Measurements from ENCODE around the gene LTF. TPM values are rescaled to one million over a fixed set of nuclear protein-coding genes. Genes with fewer than 3 reads are reported as not detected.
A peak's percentile ranks its signal among the peaks of the same experiment; 100 is the strongest.

The LTF gene
- total and polyA plus RNA-seq, 9 of the 15 experiments (the other 6 are each of a cell fraction or from before 2014, with no cell fraction given), result 0.07 TPM; not detected in 8

DNA sequence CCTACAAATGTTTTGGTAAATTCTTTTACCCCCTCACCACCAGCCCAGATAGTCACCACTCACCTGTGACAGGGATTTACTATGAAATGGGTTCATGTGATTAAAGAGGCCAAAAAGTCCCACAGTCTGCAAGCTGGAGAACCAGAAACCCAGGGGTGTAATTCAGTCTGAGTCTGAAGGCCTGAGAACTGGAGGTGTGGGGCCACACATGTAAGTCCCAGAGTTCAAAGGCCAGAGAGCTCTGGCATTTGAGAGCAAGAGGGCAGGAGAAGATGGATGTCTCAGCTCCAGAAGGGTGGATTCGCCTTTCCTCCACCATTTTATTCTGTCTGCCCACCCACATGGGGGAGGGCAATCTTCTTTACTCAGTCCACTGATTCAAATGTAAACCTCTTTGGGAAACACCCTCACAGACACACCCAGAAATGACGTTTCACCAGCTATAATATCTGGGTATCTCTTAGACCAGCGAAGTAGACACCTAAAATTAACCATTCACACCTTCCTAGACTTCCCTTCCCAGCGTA is 45.0 kb upstream of the LTF start (continued):
- no peak for TF ChIP-seq FOXJ2 (tag; IDR thresholded peaks at IDR 0.05)
- peak; percentile 24; the same call in 1 of the 2 replicates for TF ChIP-seq PHF8 (IDR thresholded peaks at IDR 0.05; ENCODE audit: borderline replicate concordance, low read length)
- no peak for TF ChIP-seq NFIC (IDR thresholded peaks at IDR 0.05)
- TF ChIP-seq STAT5B (CRISPR knock-in tag; IDR thresholded peaks at IDR 0.05), result no peak
- 0 out of 2 replicates have a peak, but pooled peaks have one; percentile 2 for TF ChIP-seq CBFA2T2 (conservative IDR thresholded peaks at IDR 0.05)
- peak; percentile 34; the same call in 1 of the 2 replicates for TF ChIP-seq SMARCA5 (IDR thresholded peaks at IDR 0.05)
- no peak for TF ChIP-seq CEBPB (tag; IDR thresholded peaks at IDR 0.05)
- TF ChIP-seq, protein P1, sequence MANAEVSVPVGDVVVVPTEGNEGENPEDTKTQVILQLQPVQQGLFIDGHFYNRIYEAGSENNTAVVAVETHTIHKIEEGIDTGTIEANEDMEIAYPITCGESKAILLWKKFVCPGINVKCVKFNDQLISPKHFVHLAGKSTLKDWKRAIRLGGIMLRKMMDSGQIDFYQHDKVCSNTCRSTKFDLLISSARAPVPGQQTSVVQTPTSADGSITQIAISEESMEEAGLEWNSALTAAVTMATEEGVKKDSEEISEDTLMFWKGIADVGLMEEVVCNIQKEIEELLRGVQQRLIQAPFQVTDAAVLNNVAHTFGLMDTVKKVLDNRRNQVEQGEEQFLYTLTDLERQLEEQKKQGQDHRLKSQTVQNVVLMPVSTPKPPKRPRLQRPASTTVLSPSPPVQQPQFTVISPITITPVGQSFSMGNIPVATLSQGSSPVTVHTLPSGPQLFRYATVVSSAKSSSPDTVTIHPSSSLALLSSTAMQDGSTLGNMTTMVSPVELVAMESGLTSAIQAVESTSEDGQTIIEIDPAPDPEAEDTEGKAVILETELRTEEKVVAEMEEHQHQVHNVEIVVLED (CRISPR knock-in tag; IDR thresholded peaks at IDR 0.05), result no peak
- peak; percentile 89 for TF ChIP-seq FOXM1 (IDR thresholded peaks at IDR 0.05; ENCODE audit: low read depth)
- no peak for TF ChIP-seq FOXM1 (CRISPR knock-in tag; IDR thresholded peaks at IDR 0.05; ENCODE audit: low read depth)
- TF ChIP-seq RAD21 (CRISPR knock-in tag; conservative IDR thresholded peaks at IDR 0.05 in 1 of 2, IDR thresholded peaks at IDR 0.05 in 1 of 2), result no peak
- no peak for TF ChIP-seq TCFL5 (CRISPR knock-in tag; conservative IDR thresholded peaks at IDR 0.05)
- no peak for TF ChIP-seq ZNF740 (CRISPR knock-in tag; IDR thresholded peaks at IDR 0.05)
- peak in 1 of 2 experiments; percentile 58; a peak in 1 of 4 replicates for TF ChIP-seq ZNF740 (tag; IDR thresholded peaks at IDR 0.05)
- no peak for TF ChIP-seq NFRKB (IDR thresholded peaks at IDR 0.05; ENCODE audit: low read depth)
- no peak for TF ChIP-seq FOXA1 (IDR thresholded peaks at IDR 0.05; ENCODE audit: borderline replicate concordance)
- TF ChIP-seq NELFE (IDR thresholded peaks at IDR 0.05; ENCODE audit: insufficient read depth, insufficient read length), result no peak
- peak; percentile 80 for TF ChIP-seq CREM (IDR thresholded peaks at IDR 0.05; ENCODE audit: low read depth)
- TF ChIP-seq FOXK2 (conservative IDR thresholded peaks at IDR 0.05 in 1 of 2, IDR thresholded peaks at IDR 0.05 in 1 of 2; ENCODE audit: low read depth in 2 of 2), result 0 out of 4 replicates have a peak, but pooled peaks have one; percentile 27 to 38
- no peak for TF ChIP-seq ZNF143 (CRISPR knock-in tag; IDR thresholded peaks at IDR 0.05)
- TF ChIP-seq KAT8 (IDR thresholded peaks at IDR 0.05; ENCODE audit: low read depth), result no peak
- TF ChIP-seq ELF4 (CRISPR knock-in tag; IDR thresholded peaks at IDR 0.05), result no peak
- 0 out of 4 replicates have a peak, but pooled peaks of 1 of the 2 experiments have one; percentile 37 for TF ChIP-seq UBTF (IDR thresholded peaks at IDR 0.05; ENCODE audit: borderline replicate concordance in 1 of 2, low read depth in 2 of 2, low read length in 2 of 2)
- no peak for TF ChIP-seq ZNF263 (CRISPR knock-in tag; IDR thresholded peaks at IDR 0.05; ENCODE audit: borderline replicate concordance)
- no peak for TF ChIP-seq BMI1 (IDR thresholded peaks at IDR 0.05; ENCODE audit: low read length)
- no peak for TF ChIP-seq RBM34 (IDR thresholded peaks at IDR 0.05; ENCODE audit: borderline replicate concordance, insufficient read depth, low read length)

Data from K562 (cell line).